Measurements from ENCODE around the gene ITGB2. TPM values are rescaled to one million over a fixed set of nuclear protein-coding genes. Genes with fewer than 3 reads are reported as not detected.

ITGB2 gene
- total and polyA plus RNA-seq, 11 donors, result 6.1 to 253 (median 20.6) TPM

- intact Hi-C loops (cut with DNase I), result loop anchor here in 3 of 10 donors (10.0 kb wide), 3 partner anchors 332 to 492 kb away; partner anchors contain the start of gene POFUT2 (in 1 of the 3)
- 77 to 89% (median 84%) methylated on average over 15 of the region's 15 CpGs for WGBS, 4 donors
- Histone ChIP-seq H3K9me3 (no peaks in the 10 kb centered on the region), H3K27ac (peak overlapping the region in 1 of 12 donors; percentile 88), H3K36me3 (peaks cover 0 to 28% (median 19%) of the 10 kb centered on the region in 9 donors), H3K4me1 (peaks cover 0 to 66% (median 43%) of the 10 kb centered on the region in 12 donors), H3K4me3 (no peak overlapping the region), H3K27me3 (no peaks in the 10 kb centered on the region)
- TF ChIP-seq CTCF (IDR thresholded peaks at IDR 0.05) (no peak), POLR2A (IDR thresholded peaks at IDR 0.05) (no peak)
- DNase-seq (peak in 1 of 5 donors; percentile 35), ATAC-seq (no peak)
Observed at GRCh38 chr21:44943005-44943685, 22.4 kb upstream of the ITGB2 start.

- DNase-seq (no peak), ATAC-seq (no peak)
- Histone ChIP-seq H3K4me1 (peaks cover 0 to 62% (median 41%) of the 10 kb centered on the region in 12 donors), H3K27ac (peak overlapping the region in 4 of 12 donors; percentile 13 to 88 (median 79)), H3K9me3 (no peaks in the 10 kb centered on the region), H3K27me3 (no peaks in the 10 kb centered on the region), H3K4me3 (no peak overlapping the region), H3K36me3 (peaks cover 0 to 28% (median 19%) of the 10 kb centered on the region in 9 donors)
- TF ChIP-seq POLR2A (IDR thresholded peaks at IDR 0.05) (no peak), CTCF (IDR thresholded peaks at IDR 0.05) (no peak)
- WGBS, 4 donors, result 78 to 85% (median 83%) methylated on average over 2 of the region's 2 CpGs
- intact Hi-C loops (cut with DNase I), result loop anchor here in 3 of 10 donors (10.0 kb wide), 3 partner anchors 332 to 492 kb away; partner anchors contain the start of gene POFUT2 (in 1 of the 3)
Observed at GRCh38 chr21:44942566-44942965, 21.9 kb upstream of the ITGB2 start.

GRCh38 chr21:44941567-44941966, 20.9 kb upstream of the ITGB2 start:
- TF ChIP-seq CTCF (IDR thresholded peaks at IDR 0.05) (no peak), POLR2A (IDR thresholded peaks at IDR 0.05) (no peak)
- 56 to 69% (median 66%) methylated on average over 8 of the region's 8 CpGs for WGBS, 4 donors
- intact Hi-C loops (cut with DNase I), result loop anchor here in 3 of 10 donors (10.0 kb wide), 3 partner anchors 333 to 493 kb away; partner anchors contain the start of gene POFUT2 (in 1 of the 3)
- DNase-seq (peak in 3 of 5 donors; percentile 28 to 61 (median 47)), ATAC-seq (peak; percentile 35 to 62 (median 45))
- no peaks in the 10 kb centered on the region for H3K9me3 ChIP-seq
- no peaks in the 10 kb centered on the region for H3K27me3 ChIP-seq
- peaks cover 0 to 52% (median 32%) of the 10 kb centered on the region in 12 donors for H3K4me1 ChIP-seq
- H3K4me3 ChIP-seq, result peak overlapping the region in 9 of 12 donors; percentile 78 to 99 (median 82)
- H3K36me3 ChIP-seq, result peaks cover 0 to 28% (median 19%) of the 10 kb centered on the region in 9 donors
- H3K27ac ChIP-seq, result peak overlapping the region in 11 of 12 donors; percentile 9 to 88 (median 74)

GRCh38 chr21:44940116-44940631, 19.5 kb upstream of the ITGB2 start:
- peak in 3 of 4 donors; percentile 5 to 38 (median 23) for ATAC-seq
- WGBS, 4 donors, result 0 to 1% (median 0%) methylated on average over 22 to 53 of the region's 53 CpGs
- intact Hi-C loops (cut with DNase I), result loop anchor here in 3 of 10 donors (10.0 kb wide), 3 partner anchors 335 to 495 kb away; partner anchors contain the start of gene POFUT2 (in 1 of the 3)
- TF ChIP-seq CTCF (IDR thresholded peaks at IDR 0.05) (no peak), POLR2A (IDR thresholded peaks at IDR 0.05) (peak in 1 of 2 donors; percentile 5)
- peaks cover 0 to 40% (median 29%) of the 10 kb centered on the region in 12 donors for H3K4me1 ChIP-seq
- peak overlapping the region; percentile 74 to 99 (median 82) for H3K4me3 ChIP-seq
- no peaks in the 10 kb centered on the region for H3K27me3 ChIP-seq
- H3K27ac ChIP-seq, result peak overlapping the region in 11 of 12 donors; percentile 70 to 88 (median 77)
- peak in 1 of 5 donors; percentile 28 for DNase-seq
- H3K36me3 ChIP-seq, result peaks cover 0 to 22% (median 17%) of the 10 kb centered on the region in 9 donors
- no peaks in the 10 kb centered on the region for H3K9me3 ChIP-seq

Measured in heart left ventricle (tissue), 16 donors.